Measurements from ENCODE around the gene LAMA2. TPM values are rescaled to one million over a fixed set of nuclear protein-coding genes. Genes with fewer than 3 reads are reported as not detected.

Gene LAMA2
- total and polyA plus RNA-seq, 2 of the 13 experiments (the other 11 are each of a cell fraction or from before 2014, with no cell fraction given): 0.11 to 0.28 TPM

DNA sequence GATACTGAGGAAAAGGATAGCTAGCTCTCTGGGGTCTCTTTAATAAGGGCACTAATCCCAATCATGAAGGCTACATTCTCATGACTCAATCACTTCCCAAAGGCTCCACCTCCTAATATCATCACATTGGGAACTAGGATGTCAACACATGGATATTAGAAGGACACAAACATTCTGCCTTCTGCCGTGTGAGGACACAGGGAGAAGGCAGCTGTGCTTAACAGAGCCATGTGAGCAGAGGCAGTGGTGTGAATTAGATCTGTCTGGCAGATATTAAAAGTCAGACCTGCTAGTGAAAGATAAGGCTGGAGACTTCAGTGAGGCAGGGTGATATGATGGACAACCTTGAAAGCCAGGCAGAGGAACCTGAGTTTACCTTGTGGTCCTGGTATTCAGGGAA lies 485.1 kb downstream of the LAMA2 start:
- no peak overlapping the region for H2AFZ ChIP-seq (ENCODE audit: low read length)
- no peaks in the 10 kb centered on the region for H3K36me3 ChIP-seq (replicated peaks in 1 of 2; ENCODE audit: control insufficient read depth in 1 of 2, insufficient read depth in 2 of 2, low read length in 2 of 2)
- no peaks in the 10 kb centered on the region for H4K20me1 ChIP-seq (ENCODE audit: insufficient read depth, low read length)
- H3K9me3 ChIP-seq (ENCODE audit: low read length): no peaks in the 10 kb centered on the region
- DNase-seq (ENCODE audit: low spot score) (no peak), FAIRE-seq (no peak), ATAC-seq (no peak)
- intact Hi-C loops (cut with micrococcal nuclease; ENCODE audit: unreplicated experiment): no loop called here
- in situ Hi-C loops (cut with HindIII; ENCODE audit: extremely low pct_ligation_motif_present, low pct_unique_long_range_greater_than_20kb): no loop called here
- no peaks in the 10 kb centered on the region for H3K4me1 ChIP-seq (ENCODE audit: insufficient read depth, low read length)
- no peaks in the 10 kb centered on the region for H3K79me2 ChIP-seq (ENCODE audit: insufficient read depth, low read length)
- 0% methylated on average over 1 of the region's 1 CpG for WGBS (ENCODE audit: low lambda C conversion rate)
- no peak overlapping the region for H3K4me2 ChIP-seq (ENCODE audit: low read depth, low read length)
- no peaks in the 10 kb centered on the region for H3K27me3 ChIP-seq (ENCODE audit: control insufficient read depth in 1 of 2, insufficient read depth in 2 of 2, low read length in 2 of 2)
- no TSS peak for BruUV-seq (replicated peaks)
- ChIA-PET CTCF (ENCODE audit: low intra/inter-chr PET ratio, low total read pairs) (no interaction called here), POLR2A (no interaction called here)
- H3K9ac ChIP-seq (ENCODE audit: insufficient read depth, low read depth, low read length): no peak overlapping the region
- no peak overlapping the region for H3K4me3 ChIP-seq (replicated peaks in 1 of 3; ENCODE audit: insufficient read depth in 1 of 3, low read depth in 2 of 3, low read length in 3 of 3)
- TF ChIP-seq PAF1 (CRISPR knock-in tag; IDR thresholded peaks at IDR 0.05) (no peak), POGZ (CRISPR knock-in tag; IDR thresholded peaks at IDR 0.05) (no peak), ZNF331 (CRISPR knock-in tag; IDR thresholded peaks at IDR 0.05) (no peak), ZNF143 (CRISPR knock-in tag; IDR thresholded peaks at IDR 0.05) (no peak), RBM22 (optimal IDR thresholded peaks at IDR 0.05; ENCODE audit: low read length) (no peak), ZNF720 (CRISPR knock-in tag; IDR thresholded peaks at IDR 0.05) (no peak), ZNF121 (CRISPR knock-in tag; IDR thresholded peaks at IDR 0.05) (no peak), NR2C2 (CRISPR knock-in tag; IDR thresholded peaks at IDR 0.05; ENCODE audit: borderline replicate concordance) (no peak), FLYWCH1 (CRISPR knock-in tag; IDR thresholded peaks at IDR 0.05) (no peak), SRSF9 (IDR thresholded peaks at IDR 0.05; ENCODE audit: borderline replicate concordance, insufficient read depth, low read depth, low read length, poor library complexity, severe bottlenecking) (no peak), ZNF12 (CRISPR knock-in tag; IDR thresholded peaks at IDR 0.05) (no peak), ZNF570 (CRISPR knock-in tag; IDR thresholded peaks at IDR 0.05; ENCODE audit: borderline replicate concordance) (no peak), ZNF572 (CRISPR knock-in tag; IDR thresholded peaks at IDR 0.05) (no peak), ZNF232 (CRISPR knock-in tag; IDR thresholded peaks at IDR 0.05; ENCODE audit: borderline replicate concordance) (no peak), ZNF251 (CRISPR knock-in tag; IDR thresholded peaks at IDR 0.05) (no peak), MEIS2 (CRISPR knock-in tag; IDR thresholded peaks at IDR 0.05) (no peak), TCF12 (IDR thresholded peaks at IDR 0.05) (no peak), TCF12 (CRISPR knock-in tag; IDR thresholded peaks at IDR 0.05) (no peak)
- TF ChIP-seq, protein P1, sequence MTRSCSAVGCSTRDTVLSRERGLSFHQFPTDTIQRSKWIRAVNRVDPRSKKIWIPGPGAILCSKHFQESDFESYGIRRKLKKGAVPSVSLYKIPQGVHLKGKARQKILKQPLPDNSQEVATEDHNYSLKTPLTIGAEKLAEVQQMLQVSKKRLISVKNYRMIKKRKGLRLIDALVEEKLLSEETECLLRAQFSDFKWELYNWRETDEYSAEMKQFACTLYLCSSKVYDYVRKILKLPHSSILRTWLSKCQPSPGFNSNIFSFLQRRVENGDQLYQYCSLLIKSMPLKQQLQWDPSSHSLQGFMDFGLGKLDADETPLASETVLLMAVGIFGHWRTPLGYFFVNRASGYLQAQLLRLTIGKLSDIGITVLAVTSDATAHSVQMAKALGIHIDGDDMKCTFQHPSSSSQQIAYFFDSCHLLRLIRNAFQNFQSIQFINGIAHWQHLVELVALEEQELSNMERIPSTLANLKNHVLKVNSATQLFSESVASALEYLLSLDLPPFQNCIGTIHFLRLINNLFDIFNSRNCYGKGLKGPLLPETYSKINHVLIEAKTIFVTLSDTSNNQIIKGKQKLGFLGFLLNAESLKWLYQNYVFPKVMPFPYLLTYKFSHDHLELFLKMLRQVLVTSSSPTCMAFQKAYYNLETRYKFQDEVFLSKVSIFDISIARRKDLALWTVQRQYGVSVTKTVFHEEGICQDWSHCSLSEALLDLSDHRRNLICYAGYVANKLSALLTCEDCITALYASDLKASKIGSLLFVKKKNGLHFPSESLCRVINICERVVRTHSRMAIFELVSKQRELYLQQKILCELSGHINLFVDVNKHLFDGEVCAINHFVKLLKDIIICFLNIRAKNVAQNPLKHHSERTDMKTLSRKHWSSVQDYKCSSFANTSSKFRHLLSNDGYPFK (CRISPR knock-in tag; IDR thresholded peaks at IDR 0.05; ENCODE audit: borderline replicate concordance): no peak
- no peak overlapping the region for H3K27ac ChIP-seq (ENCODE audit: extremely low read length, insufficient read depth, low read length)

All from HepG2 (cell line).